NCI-H226 (cell line): ENCODE results near the gene SPANXN1.
"Not testable (repeated sequence)": the region's sequence is repeated elsewhere in the genome, so short reads cannot be mapped to it uniquely, and the experiment has no call there.

Experiments
- DNase-seq: peaks from one replicate; pipeline ENCODE4 v3.0.0-alpha.2; 2015

SPANXN1 gene, protein sequence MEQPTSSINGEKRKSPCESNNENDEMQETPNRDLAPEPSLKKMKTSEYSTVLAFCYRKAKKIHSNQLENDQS

DNA sequence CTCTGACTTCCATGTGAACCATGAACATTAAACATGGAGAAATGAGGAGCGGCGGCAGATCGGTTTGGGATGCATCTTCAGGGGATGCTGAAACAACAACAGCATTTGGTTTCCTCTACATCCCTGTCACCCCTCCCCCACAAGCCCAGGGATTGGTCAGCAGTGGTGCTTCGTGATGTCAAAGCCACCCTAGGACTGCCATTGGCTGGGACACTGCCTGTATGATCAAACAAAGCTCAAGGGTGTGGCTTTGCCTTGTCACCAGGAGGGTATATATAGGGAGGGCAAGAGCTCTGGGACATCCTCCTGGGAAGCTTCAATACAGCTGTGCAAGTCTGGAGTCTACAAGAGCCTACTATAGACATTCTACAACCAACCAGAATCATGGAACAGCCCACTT lies at the start of gene SPANXN1:
TSS of gene SPANXN1 (plus strand) at position 301 of the 400 bp plus-strand sequence. CDS start at position 385, 84 bp downstream.
- DNase-seq: not testable (repeated sequence)

- DNase-seq: no peak
These were observed 48.2 kb upstream of the SPANXN1 start for GRCh38 chrX:145199078-145199477.

DNA sequence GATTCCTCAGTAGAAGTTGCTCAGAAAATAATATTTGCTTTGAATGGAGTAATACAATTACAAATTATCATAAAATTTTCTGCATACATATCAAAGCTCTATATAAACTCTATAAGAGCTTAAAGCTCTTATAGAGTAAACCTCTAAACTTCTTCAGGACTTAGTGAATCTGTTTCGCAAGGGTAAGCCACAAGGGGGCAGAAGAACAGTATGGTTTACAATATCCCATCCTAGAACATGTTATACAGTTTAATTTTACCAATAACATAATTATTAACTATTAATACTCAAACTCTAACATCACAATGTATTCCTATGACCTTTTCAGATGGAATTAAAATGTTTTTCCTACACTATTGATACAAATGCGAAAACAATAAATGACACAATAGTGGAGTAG lies 33.8 kb upstream of the SPANXN1 start:
- no peak for DNase-seq

DNA sequence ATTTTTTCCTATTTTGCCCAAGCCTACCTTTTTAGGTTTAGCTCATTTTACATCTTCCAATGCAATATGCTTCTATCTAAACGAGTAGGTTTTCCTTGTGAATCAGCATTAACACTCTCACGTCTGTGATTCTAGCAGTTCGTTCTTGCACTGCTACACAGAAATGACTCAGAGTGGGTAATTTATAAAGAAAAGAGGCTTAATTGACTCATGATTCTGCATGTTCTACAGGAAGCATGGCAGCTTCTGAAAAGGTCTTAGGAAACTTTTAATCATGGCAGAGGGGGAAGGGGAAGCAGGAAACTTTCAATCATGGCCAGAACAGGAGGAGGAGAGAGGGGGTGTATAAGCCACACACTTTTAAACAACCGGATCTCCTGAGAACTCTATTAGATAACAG lies 44.9 kb downstream of the SPANXN1 start:
- no peak for DNase-seq
